GDM1 (cell line): ENCODE measurements around the gene DTHD1.

Experiments used
- DNase-seq: peaks from one replicate; lab custom pipeline; 2025; lab: John Stamatoyannopoulos, UW

The DTHD1 gene

GRCh38 chr4:36281384-36282106 is at the start of gene DTHD1:
TSS of gene DTHD1 (plus strand) at chr4:36281616. CDS start at chr4:36281759, 143 bp downstream.
- DNase-seq: no peak

- DNase-seq: no peak
Measured at GRCh38 chr4:36233567-36234266, 47.7 kb upstream of the DTHD1 start.

GRCh38 chr4:36235306-36235705 is 46.1 kb upstream of the DTHD1 start:
- no peak for DNase-seq

- no peak for DNase-seq
Measured at GRCh38 chr4:36236159-36236558, 45.3 kb upstream of the DTHD1 start.

- DNase-seq: peak; percentile 5
Measured at GRCh38 chr4:36237366-36238313, 43.8 kb upstream of the DTHD1 start.

GRCh38 chr4:36241771-36242170 is 39.6 kb upstream of the DTHD1 start:
- no peak for DNase-seq

- no peak for DNase-seq
Measured at GRCh38 chr4:36242629-36243354, 38.6 kb upstream of the DTHD1 start.

- DNase-seq: no peak
Measured at GRCh38 chr4:36243355-36244256, 37.8 kb upstream of the DTHD1 start.

- DNase-seq: peak; percentile 62
Measured at GRCh38 chr4:36244257-36245082, 36.9 kb upstream of the DTHD1 start, which contains the start of gene ARAP2. TSS of gene ARAP2 (minus strand) at chr4:36244514. CDS start at chr4:36229486, 15,028 bp downstream.

- no peak for DNase-seq
Measured at GRCh38 chr4:36249610-36250009, 31.8 kb upstream of the DTHD1 start.

GRCh38 chr4:36251983-36252382 is 29.4 kb upstream of the DTHD1 start:
- DNase-seq: no peak

GRCh38 chr4:36254371-36254770 is 27.0 kb upstream of the DTHD1 start:
- DNase-seq: no peak

- peak; percentile 61 for DNase-seq
Measured at GRCh38 chr4:36255577-36255976, 25.8 kb upstream of the DTHD1 start.

GRCh38 chr4:36256398-36256891 is 25.0 kb upstream of the DTHD1 start:
- DNase-seq: no peak

GRCh38 chr4:36260731-36261130 is 20.7 kb upstream of the DTHD1 start:
- no peak for DNase-seq

GRCh38 chr4:36264207-36264826 is 17.1 kb upstream of the DTHD1 start:
- DNase-seq: no peak

GRCh38 chr4:36267486-36268268 is 13.7 kb upstream of the DTHD1 start:
- no peak for DNase-seq

GRCh38 chr4:36269101-36269500 is 12.3 kb upstream of the DTHD1 start:
- no peak for DNase-seq
